GM23338 (cell line): ENCODE data around the gene CACNA2D1. TPM values are rescaled to one million over a fixed set of nuclear protein-coding genes. Genes with fewer than 3 reads are reported as not detected.

Experiments used
- ATAC-seq: fragments of 200-7000 bp; cut with Tn5 transposase; 3 replicates; pipeline ENCODE4 v1.9.1; 2020
- DNase-seq: peaks from one replicate; pipeline ENCODE4 v3.0.0-alpha.2; 2015; ENCODE audit warnings: low spot score
- H2AFZ ChIP-seq: fragments of 200-600 bp; sonication (generic); 2 replicates; pipeline ENCODE4 v1.8.0; 2016; ENCODE audit warnings: antibody characterized with exemption, mild to moderate bottlenecking, moderate library complexity
- H3F3A ChIP-seq: fragments of 200-600 bp; sonication (generic); replicated peaks from 2 replicates; pipeline ENCODE4 v1.8.0; 2017; ENCODE audit warnings: antibody characterized with exemption, mixed run types, low read depth
- H3K27ac ChIP-seq: fragments of 200-600 bp; sonication (generic); 2 replicates; pipeline ENCODE4 v1.6.1; 2016; ENCODE audit warnings: low read depth
- H3K27me3 ChIP-seq: fragments of 200-600 bp; sonication (generic); 2 replicates; pipeline ENCODE4 v1.8.0; 2016; ENCODE audit warnings: mild to moderate bottlenecking, mixed run types, moderate library complexity; ENCODE audit not compliant: insufficient read depth
- H3K36me3 ChIP-seq: fragments of 200-600 bp; sonication (generic); 2 replicates; pipeline ENCODE4 v1.8.0; 2016; ENCODE audit warnings: mild to moderate bottlenecking; ENCODE audit not compliant: insufficient read depth
- H3K4me1 ChIP-seq: fragments of 200-600 bp; sonication (generic); 2 replicates; pipeline ENCODE4 v1.8.0; 2016; ENCODE audit warnings: mild to moderate bottlenecking, moderate library complexity; ENCODE audit not compliant: insufficient read depth
- H3K4me2 ChIP-seq: fragments of 200-600 bp; sonication (generic); 2 replicates; pipeline ENCODE4 v1.7.1; 2017; ENCODE audit warnings: mixed run types
- H3K4me3 ChIP-seq: fragments of 200-600 bp; sonication (generic); 2 replicates; pipeline ENCODE4 v1.6.1; 2016; ENCODE audit warnings: mixed run types
- H3K79me2 ChIP-seq: fragments of 200-600 bp; sonication (generic); replicated peaks from 2 replicates; pipeline ENCODE4 v1.8.0; 2017; ENCODE audit warnings: mild to moderate bottlenecking; ENCODE audit not compliant: insufficient read depth
- H3K9me2 ChIP-seq: fragments of 200-600 bp; sonication (generic); 2 replicates; pipeline ENCODE4 v1.8.0; 2017; ENCODE audit not compliant: insufficient read depth
- H4K20me1 ChIP-seq: fragments of 200-600 bp; sonication (generic); replicated peaks from 2 replicates; pipeline ENCODE4 v1.8.0; 2017; ENCODE audit warnings: mild to moderate bottlenecking; ENCODE audit not compliant: insufficient read depth
- H3K27ac Mint-ChIP-seq: 2 replicates; pipeline ENCODE4 v1.8.0; 2020; ENCODE audit warnings: inconsistent platforms, mild to moderate bottlenecking, moderate library complexity, mixed read lengths
- H3K27me3 Mint-ChIP-seq: 3 replicates; pipeline ENCODE4 v1.8.0; 2022; ENCODE audit warnings: low read depth, mild to moderate bottlenecking, moderate library complexity, mixed read lengths, inconsistent platforms; ENCODE audit not compliant: insufficient read depth, poor library complexity
- H3K36me3 Mint-ChIP-seq: 3 replicates; pipeline ENCODE4 v1.8.0; 2021; ENCODE audit warnings: low read depth, mild to moderate bottlenecking, inconsistent platforms, moderate library complexity, mixed read lengths
- H3K4me1 Mint-ChIP-seq: 3 replicates; pipeline ENCODE4 v1.8.0; 2020; ENCODE audit warnings: mild to moderate bottlenecking, inconsistent platforms, mixed read lengths
- H3K4me3 Mint-ChIP-seq: 3 replicates; pipeline ENCODE4 v1.8.0; 2021; ENCODE audit warnings: moderate library complexity, mild to moderate bottlenecking, inconsistent platforms, mixed read lengths
- H3K9me3 Mint-ChIP-seq: 3 replicates; pipeline ENCODE4 v1.8.0; 2020; ENCODE audit warnings: moderate library complexity, mild to moderate bottlenecking, inconsistent platforms, mixed read lengths
- polyA plus RNA-seq: library from polyadenylated mRNA; unstranded; fragments of >200 nt; fragmentation: Nextera tagmentation; extraction: Ambion mirVana; gene quantifications from 2 replicates; pipeline ENCODE4 v1.2.1, GENCODE V29; 2016
- total RNA-seq: library from RNA; depleted of rRNA; stranded (reverse); fragments of >200 nt; shearing (Covaris generic); gene quantifications from 2 replicates; pipeline ENCODE4 v1.2.3, GENCODE V29; 2014
- TF ChIP-seq, protein P1 (sequence below), 2 experiments: fragments of 200-600 bp in 1 of 2; sonication (generic) in 1 of 2; conservative IDR thresholded peaks; 2 replicates each; pipeline versions ENCODE4 v1.5.1 to v1.6.1; 2016 to 2017; ENCODE audit warnings: antibody characterized with exemption in 2 of 2, low read depth in 2 of 2, mild to moderate bottlenecking in 2 of 2, moderate library complexity in 1 of 2
- TF ChIP-seq, protein P2 (sequence below): fragments of 250-450 bp; sonication (Bioruptor Pico); IDR thresholded peaks from 2 replicates; pipeline ENCODE4 v1.5.0; 2020; ENCODE audit warnings: mild to moderate bottlenecking, moderate library complexity

CACNA2D1 gene
- total and polyA plus RNA-seq, 2 experiments from 2014 or later = 7.0 to 20.4 TPM

DNA sequence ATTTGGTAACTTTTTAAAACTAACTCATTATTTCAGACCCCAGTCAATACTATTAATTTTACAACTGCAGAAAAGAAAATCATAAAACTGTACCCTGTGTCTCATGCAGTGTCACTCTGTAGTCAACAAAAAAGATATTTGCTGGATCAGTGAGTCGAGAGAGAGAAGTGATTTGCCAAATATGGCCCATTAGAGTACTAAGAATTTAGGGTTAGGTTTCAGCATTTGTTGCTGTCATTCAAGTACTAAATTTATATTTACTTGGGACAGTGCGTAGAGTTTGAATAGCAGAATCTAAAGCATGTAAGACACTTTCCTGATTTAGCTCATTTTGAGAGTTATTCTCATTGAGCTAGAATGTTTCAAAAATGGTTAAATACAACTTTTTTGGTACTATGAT lies 38.9 kb downstream of the CACNA2D1 start (continued):
- TF ChIP-seq, protein P1, sequence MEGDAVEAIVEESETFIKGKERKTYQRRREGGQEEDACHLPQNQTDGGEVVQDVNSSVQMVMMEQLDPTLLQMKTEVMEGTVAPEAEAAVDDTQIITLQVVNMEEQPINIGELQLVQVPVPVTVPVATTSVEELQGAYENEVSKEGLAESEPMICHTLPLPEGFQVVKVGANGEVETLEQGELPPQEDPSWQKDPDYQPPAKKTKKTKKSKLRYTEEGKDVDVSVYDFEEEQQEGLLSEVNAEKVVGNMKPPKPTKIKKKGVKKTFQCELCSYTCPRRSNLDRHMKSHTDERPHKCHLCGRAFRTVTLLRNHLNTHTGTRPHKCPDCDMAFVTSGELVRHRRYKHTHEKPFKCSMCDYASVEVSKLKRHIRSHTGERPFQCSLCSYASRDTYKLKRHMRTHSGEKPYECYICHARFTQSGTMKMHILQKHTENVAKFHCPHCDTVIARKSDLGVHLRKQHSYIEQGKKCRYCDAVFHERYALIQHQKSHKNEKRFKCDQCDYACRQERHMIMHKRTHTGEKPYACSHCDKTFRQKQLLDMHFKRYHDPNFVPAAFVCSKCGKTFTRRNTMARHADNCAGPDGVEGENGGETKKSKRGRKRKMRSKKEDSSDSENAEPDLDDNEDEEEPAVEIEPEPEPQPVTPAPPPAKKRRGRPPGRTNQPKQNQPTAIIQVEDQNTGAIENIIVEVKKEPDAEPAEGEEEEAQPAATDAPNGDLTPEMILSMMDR (conservative IDR thresholded peaks at IDR 0.05; ENCODE audit: low read depth in 2 of 2) = no peak

DNA sequence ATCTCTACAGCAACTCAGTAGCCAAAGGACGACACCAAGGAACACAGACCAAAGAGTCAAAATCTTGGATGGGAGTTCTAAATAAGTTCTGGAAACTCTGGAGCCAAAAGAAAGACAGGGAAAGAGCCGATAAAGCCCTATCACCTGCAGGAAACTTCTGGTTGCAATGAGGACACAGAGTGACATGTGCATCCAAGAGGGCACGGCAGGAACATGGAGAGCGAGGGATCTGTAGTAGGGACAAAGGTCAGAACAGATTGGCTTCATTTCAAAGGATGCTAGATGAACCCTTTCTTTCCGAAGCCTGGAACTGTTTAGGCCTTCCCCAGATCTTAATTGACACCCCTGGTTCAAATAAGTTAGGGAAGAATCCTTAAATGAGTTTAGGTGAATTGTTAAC lies 39.5 kb downstream of the CACNA2D1 start:
- no peak for DNase-seq
- Histone ChIP-seq H3K79me2 (no peaks in the 10 kb centered on the region), H3K27ac (no peak overlapping the region), H2AFZ (no peak overlapping the region), H3F3A (no peaks in the 10 kb centered on the region), H3K4me1 (no peaks in the 10 kb centered on the region), H3K27me3 (no peaks in the 10 kb centered on the region), H3K36me3 (no peaks in the 10 kb centered on the region), H3K9me2 (no peaks in the 10 kb centered on the region), H3K4me2 (no peak overlapping the region), H4K20me1 (no peaks in the 10 kb centered on the region), H3K4me3 (no peak overlapping the region)
- H3K27ac Mint-ChIP-seq = no peak overlapping the region
- TF ChIP-seq, protein P2, sequence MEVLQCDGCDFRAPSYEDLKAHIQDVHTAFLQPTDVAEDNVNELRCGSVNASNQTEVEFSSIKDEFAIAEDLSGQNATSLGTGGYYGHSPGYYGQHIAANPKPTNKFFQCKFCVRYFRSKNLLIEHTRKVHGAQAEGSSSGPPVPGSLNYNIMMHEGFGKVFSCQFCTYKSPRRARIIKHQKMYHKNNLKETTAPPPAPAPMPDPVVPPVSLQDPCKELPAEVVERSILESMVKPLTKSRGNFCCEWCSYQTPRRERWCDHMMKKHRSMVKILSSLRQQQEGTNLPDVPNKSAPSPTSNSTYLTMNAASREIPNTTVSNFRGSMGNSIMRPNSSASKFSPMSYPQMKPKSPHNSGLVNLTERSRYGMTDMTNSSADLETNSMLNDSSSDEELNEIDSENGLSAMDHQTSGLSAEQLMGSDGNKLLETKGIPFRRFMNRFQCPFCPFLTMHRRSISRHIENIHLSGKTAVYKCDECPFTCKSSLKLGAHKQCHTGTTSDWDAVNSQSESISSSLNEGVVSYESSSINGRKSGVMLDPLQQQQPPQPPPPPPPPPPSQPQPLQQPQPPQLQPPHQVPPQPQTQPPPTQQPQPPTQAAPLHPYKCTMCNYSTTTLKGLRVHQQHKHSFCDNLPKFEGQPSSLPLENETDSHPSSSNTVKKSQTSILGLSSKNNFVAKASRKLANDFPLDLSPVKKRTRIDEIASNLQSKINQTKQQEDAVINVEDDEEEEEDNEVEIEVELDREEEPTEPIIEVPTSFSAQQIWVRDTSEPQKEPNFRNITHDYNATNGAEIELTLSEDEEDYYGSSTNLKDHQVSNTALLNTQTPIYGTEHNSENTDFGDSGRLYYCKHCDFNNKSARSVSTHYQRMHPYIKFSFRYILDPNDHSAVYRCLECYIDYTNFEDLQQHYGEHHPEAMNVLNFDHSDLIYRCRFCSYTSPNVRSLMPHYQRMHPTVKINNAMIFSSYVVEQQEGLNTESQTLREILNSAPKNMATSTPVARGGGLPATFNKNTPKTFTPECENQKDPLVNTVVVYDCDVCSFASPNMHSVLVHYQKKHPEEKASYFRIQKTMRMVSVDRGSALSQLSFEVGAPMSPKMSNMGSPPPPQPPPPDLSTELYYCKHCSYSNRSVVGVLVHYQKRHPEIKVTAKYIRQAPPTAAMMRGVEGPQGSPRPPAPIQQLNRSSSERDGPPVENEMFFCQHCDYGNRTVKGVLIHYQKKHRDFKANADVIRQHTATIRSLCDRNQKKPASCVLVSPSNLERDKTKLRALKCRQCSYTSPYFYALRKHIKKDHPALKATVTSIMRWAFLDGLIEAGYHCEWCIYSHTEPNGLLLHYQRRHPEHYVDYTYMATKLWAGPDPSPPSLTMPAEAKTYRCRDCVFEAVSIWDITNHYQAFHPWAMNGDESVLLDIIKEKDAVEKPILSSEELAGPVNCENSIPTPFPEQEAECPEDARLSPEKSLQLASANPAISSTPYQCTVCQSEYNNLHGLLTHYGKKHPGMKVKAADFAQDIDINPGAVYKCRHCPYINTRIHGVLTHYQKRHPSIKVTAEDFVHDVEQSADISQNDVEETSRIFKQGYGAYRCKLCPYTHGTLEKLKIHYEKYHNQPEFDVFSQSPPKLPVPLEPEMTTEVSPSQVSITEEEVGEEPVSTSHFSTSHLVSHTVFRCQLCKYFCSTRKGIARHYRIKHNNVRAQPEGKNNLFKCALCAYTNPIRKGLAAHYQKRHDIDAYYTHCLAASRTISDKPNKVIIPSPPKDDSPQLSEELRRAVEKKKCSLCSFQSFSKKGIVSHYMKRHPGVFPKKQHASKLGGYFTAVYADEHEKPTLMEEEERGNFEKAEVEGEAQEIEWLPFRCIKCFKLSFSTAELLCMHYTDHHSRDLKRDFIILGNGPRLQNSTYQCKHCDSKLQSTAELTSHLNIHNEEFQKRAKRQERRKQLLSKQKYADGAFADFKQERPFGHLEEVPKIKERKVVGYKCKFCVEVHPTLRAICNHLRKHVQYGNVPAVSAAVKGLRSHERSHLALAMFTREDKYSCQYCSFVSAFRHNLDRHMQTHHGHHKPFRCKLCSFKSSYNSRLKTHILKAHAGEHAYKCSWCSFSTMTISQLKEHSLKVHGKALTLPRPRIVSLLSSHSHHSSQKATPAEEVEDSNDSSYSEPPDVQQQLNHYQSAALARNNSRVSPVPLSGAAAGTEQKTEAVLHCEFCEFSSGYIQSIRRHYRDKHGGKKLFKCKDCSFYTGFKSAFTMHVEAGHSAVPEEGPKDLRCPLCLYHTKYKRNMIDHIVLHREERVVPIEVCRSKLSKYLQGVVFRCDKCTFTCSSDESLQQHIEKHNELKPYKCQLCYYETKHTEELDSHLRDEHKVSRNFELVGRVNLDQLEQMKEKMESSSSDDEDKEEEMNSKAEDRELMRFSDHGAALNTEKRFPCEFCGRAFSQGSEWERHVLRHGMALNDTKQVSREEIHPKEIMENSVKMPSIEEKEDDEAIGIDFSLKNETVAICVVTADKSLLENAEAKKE (CRISPR knock-in tag) = no peak
- H3K27me3 Mint-ChIP-seq = no peaks in the 10 kb centered on the region
- H3K4me3 Mint-ChIP-seq = no peak overlapping the region
- H3K9me3 Mint-ChIP-seq = peaks cover 3% of the 10 kb centered on the region
- H3K36me3 Mint-ChIP-seq = peaks cover 24% of the 10 kb centered on the region; the same call in 2 of the 3 replicates
- H3K4me1 Mint-ChIP-seq = no peaks in the 10 kb centered on the region
- ATAC-seq = no peak
